ENCODE results near the gene SNAP29.
"Not testable (repeated sequence)": the region's sequence is repeated elsewhere in the genome, so short reads cannot be mapped to it uniquely, and the experiment has no call there.

Gene SNAP29

GRCh38 chr22:20897737-20898136 lies 38.9 kb downstream of the SNAP29 start:
- not testable (repeated sequence) for H3K27me3 ChIP-seq (ENCODE audit: control insufficient read depth, insufficient read depth, low read length); H3K9ac ChIP-seq (ENCODE audit: low read length); H3K9me3 ChIP-seq (ENCODE audit: control insufficient read depth, low read length); H3K4me1 ChIP-seq (ENCODE audit: control insufficient read depth, insufficient read depth, low read length); H3K36me3 ChIP-seq (ENCODE audit: control insufficient read depth, insufficient read depth, low read length); H3K4me3 ChIP-seq (ENCODE audit: low read length)

DNA sequence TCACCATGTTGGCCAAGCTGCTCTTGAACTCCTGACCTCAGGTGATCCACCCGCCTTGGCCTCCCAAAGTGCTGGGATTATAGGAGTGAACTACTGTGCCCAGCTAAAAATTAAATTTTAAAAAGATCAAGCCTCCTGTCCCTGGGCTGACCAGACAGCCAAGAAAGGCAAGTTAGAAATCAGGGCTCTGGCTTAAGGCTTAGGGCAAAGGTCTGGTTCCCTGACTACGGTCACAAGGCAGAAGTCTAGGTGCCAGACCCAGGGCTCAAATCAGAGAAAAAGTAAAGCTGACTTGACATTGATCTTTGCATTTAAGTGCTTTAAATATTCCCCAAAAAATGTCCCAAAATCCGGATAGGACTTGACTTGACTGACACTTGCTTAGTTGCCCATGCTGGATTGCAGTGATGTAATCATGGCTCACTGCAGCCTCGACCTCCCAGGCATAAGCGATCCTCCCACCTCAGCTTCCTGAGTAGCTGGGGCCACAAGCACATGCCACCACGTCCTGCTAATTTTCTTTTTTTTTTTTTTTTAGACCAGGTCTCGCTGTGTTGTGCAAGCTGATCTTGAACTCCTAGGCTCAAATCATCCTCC lies 41.1 kb downstream of the SNAP29 start:
- Histone ChIP-seq H3K4me1 (ENCODE audit: control insufficient read depth, insufficient read depth, low read length) (no peaks in the 10 kb centered on the region), H3K4me3 (ENCODE audit: low read length) (no peak overlapping the region), H3K27me3 (ENCODE audit: control insufficient read depth, insufficient read depth, low read length) (no peaks in the 10 kb centered on the region), H3K36me3 (ENCODE audit: control insufficient read depth, insufficient read depth, low read length) (no peaks in the 10 kb centered on the region), H3K9me3 (ENCODE audit: control insufficient read depth, low read length) (no peaks in the 10 kb centered on the region), H3K9ac (ENCODE audit: low read length) (no peak overlapping the region)

DNA sequence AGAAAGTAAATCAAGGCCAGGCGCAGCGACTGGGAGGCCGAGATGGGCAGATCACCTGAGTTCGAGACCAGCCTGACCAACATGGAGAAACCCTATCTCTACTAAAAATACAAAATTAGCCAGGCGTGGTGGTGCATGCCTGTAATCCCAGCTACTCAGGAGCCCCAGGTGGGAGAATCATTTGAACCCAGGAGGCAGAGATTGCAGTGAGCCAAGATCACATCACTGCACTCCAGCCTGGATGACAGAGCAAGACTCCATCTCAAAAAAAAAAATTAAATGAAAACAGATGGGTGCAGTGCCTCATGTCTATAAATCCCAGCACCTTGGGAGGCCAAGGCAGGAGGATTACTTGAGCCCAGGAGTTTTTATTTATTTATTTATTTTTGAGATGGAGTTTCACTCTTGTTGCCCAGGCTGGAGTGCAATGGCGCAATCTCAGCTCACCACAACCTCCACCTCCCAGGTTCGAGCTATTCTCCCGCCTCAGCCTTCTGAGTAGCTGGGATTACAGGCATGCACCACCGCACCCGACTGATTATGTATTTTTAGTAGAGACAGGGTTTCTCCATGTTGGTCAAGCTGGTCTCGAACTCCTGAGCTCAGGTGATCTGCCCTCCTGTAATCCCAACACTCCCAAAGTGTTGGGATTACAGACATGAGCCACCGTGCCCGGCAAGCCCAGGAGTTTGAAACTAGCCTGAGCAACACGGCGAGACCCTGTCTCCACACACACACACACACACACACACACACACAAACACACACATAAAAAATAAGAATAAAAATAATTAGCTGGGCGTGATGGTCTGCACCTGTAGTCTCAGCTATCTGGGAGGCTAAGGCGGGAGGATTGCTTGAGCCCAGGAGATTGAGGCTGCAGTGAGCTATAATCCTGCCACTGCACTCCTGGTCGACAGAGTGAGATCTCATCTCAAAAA lies 42.6 kb downstream of the SNAP29 start:
- not testable (repeated sequence) for H3K27me3 ChIP-seq (ENCODE audit: control insufficient read depth, insufficient read depth, low read length); H3K4me1 ChIP-seq (ENCODE audit: control insufficient read depth, insufficient read depth, low read length); H3K9ac ChIP-seq (ENCODE audit: low read length); H3K4me3 ChIP-seq (ENCODE audit: low read length); H3K9me3 ChIP-seq (ENCODE audit: control insufficient read depth, low read length); H3K36me3 ChIP-seq (ENCODE audit: control insufficient read depth, insufficient read depth, low read length)

- Histone ChIP-seq H3K27me3 (ENCODE audit: control insufficient read depth, insufficient read depth, low read length) (no peaks in the 10 kb centered on the region), H3K9ac (ENCODE audit: low read length) (no peak overlapping the region), H3K4me3 (ENCODE audit: low read length) (no peak overlapping the region), H3K36me3 (ENCODE audit: control insufficient read depth, insufficient read depth, low read length) (no peaks in the 10 kb centered on the region), H3K4me1 (ENCODE audit: control insufficient read depth, insufficient read depth, low read length) (no peaks in the 10 kb centered on the region), H3K9me3 (ENCODE audit: control insufficient read depth, low read length) (no peaks in the 10 kb centered on the region)
These were observed 44.3 kb downstream of the SNAP29 start for GRCh38 chr22:20903093-20903492.

DNA sequence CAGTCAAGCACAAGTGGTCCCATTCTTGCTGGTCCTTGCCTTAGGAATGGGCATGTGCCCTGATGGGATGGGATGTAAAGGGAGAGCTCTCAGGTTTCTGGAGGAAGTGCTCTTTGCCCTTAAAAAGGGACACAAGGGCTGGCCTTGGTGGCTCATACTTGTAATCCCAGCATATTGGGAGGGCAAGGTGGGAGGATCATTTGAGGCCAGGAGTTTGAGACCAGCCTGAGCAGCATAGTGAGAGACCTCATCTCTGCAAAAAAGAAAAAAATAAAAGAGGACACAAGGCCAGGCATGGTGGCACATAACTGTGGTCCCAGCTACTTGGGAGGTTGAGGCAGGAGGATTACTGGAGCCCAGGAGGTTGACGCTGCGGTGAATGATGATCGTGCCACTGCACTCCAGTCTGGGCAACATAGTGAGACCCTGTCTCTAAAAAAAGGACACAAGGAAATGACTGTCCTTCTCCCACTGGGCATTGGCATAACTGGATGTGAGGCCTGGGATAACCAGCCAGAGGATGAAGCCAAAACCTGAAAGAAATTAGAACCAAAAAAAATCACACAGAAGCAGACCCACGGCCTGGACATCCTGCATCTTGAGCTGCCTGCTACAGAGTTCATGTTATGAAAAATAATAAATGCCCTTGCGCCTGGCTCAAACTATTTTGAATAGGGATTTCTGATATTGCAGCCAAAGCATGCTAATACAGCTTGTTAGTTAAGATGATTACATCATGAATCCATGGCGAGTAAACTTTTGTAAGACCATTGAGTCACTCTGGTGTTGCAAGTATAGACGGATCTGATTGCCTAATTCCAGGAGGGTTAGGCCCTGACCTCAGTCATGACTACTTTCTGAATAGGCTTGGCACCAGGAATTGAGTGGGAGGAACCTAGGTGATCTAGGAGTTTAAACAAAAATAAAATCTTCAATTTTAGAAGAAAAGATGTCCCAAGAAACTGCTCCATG lies 45.5 kb downstream of the SNAP29 start:
- no peaks in the 10 kb centered on the region for H3K27me3 ChIP-seq (ENCODE audit: control insufficient read depth, insufficient read depth, low read length)
- H3K36me3 ChIP-seq (ENCODE audit: control insufficient read depth, insufficient read depth, low read length) = no peaks in the 10 kb centered on the region
- H3K9ac ChIP-seq (ENCODE audit: low read length) = no peak overlapping the region
- H3K9me3 ChIP-seq (ENCODE audit: control insufficient read depth, low read length) = no peaks in the 10 kb centered on the region
- no peak overlapping the region for H3K4me3 ChIP-seq (ENCODE audit: low read length)
- no peaks in the 10 kb centered on the region for H3K4me1 ChIP-seq (ENCODE audit: control insufficient read depth, insufficient read depth, low read length)

DNA sequence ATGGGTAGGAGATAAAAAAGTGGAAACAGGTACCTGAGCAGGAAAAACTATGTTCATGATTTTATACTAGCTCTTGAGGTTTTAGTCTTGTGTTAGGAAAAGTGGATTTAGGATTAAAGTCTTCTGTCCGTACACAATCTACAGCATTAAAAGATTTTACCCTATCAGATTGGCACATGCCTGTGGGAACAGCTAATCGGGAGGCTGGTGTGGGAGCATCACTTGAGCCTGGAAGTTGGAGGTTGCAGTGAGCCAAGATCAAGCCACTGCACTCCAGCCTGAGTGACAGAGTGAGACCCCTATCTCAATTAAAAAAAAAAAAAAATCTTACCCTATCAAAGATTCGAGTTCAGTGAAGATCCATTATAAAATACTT lies 46.2 kb downstream of the SNAP29 start:
- Histone ChIP-seq H3K36me3 (ENCODE audit: control insufficient read depth, insufficient read depth, low read length) (no peaks in the 10 kb centered on the region), H3K9me3 (ENCODE audit: control insufficient read depth, low read length) (no peaks in the 10 kb centered on the region), H3K4me1 (ENCODE audit: control insufficient read depth, insufficient read depth, low read length) (no peaks in the 10 kb centered on the region), H3K9ac (ENCODE audit: low read length) (no peak overlapping the region), H3K27me3 (ENCODE audit: control insufficient read depth, insufficient read depth, low read length) (no peaks in the 10 kb centered on the region), H3K4me3 (ENCODE audit: low read length) (no peak overlapping the region)

GRCh38 chr22:20905415-20906386 lies 46.9 kb downstream of the SNAP29 start:
- Histone ChIP-seq H3K27me3 (ENCODE audit: control insufficient read depth, insufficient read depth, low read length) (no peaks in the 10 kb centered on the region), H3K9ac (ENCODE audit: low read length) (no peak overlapping the region), H3K9me3 (ENCODE audit: control insufficient read depth, low read length) (no peaks in the 10 kb centered on the region), H3K4me1 (ENCODE audit: control insufficient read depth, insufficient read depth, low read length) (no peaks in the 10 kb centered on the region), H3K36me3 (ENCODE audit: control insufficient read depth, insufficient read depth, low read length) (no peaks in the 10 kb centered on the region), H3K4me3 (ENCODE audit: low read length) (no peak overlapping the region)

DNA sequence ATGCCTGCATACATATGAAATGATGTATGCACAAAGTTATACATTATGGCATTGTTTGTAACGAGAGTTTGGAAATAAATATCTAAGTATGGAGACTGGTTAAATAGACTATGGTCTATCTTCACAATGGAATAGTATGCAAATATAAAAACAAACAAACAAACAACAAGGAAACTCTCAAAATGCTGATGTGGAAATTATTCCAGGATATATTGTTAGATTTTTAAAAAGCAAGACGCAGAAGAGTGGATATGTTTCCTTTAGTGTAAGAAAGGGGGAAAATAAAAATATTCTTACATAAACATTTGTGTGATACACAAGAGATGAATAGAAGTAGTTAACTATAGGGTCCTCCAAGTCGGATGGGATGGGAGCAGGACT lies 47.6 kb downstream of the SNAP29 start:
- no peak overlapping the region for H3K4me3 ChIP-seq (ENCODE audit: low read length)
- no peaks in the 10 kb centered on the region for H3K4me1 ChIP-seq (ENCODE audit: control insufficient read depth, insufficient read depth, low read length)
- H3K36me3 ChIP-seq (ENCODE audit: control insufficient read depth, insufficient read depth, low read length) = no peaks in the 10 kb centered on the region
- H3K27me3 ChIP-seq (ENCODE audit: control insufficient read depth, insufficient read depth, low read length) = no peaks in the 10 kb centered on the region
- no peaks in the 10 kb centered on the region for H3K9me3 ChIP-seq (ENCODE audit: control insufficient read depth, low read length)
- H3K9ac ChIP-seq (ENCODE audit: low read length) = no peak overlapping the region

DNA sequence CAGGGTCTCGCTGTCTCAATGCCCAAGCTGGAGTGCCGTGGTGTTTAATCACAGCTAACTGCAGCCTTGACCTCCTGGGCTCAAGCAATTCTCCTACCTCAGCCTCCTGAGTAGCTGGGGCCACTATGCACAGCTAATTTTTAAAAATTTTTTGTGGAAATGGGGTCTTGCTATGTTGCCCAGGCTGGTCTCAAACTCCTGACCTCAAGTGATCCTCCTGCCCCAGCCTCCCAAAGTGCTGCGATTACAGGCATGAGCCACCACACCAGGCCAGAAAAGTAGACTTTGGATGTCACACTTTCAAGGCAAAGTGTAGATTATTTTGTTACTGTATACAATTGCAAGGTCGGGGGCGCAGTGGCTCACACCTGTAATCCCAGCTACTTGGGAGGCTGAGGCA lies 49.9 kb downstream of the SNAP29 start:
- not testable (repeated sequence) for H3K9me3 ChIP-seq (ENCODE audit: control insufficient read depth, low read length); H3K36me3 ChIP-seq (ENCODE audit: control insufficient read depth, insufficient read depth, low read length); H3K27me3 ChIP-seq (ENCODE audit: control insufficient read depth, insufficient read depth, low read length); H3K9ac ChIP-seq (ENCODE audit: low read length); H3K4me3 ChIP-seq (ENCODE audit: low read length); H3K4me1 ChIP-seq (ENCODE audit: control insufficient read depth, insufficient read depth, low read length)

- H3K4me1 ChIP-seq (ENCODE audit: control insufficient read depth, insufficient read depth, low read length) = no peaks in the 10 kb centered on the region
These were observed 50.9 kb downstream of the SNAP29 start for GRCh38 chr22:20909543-20910303.

DNA sequence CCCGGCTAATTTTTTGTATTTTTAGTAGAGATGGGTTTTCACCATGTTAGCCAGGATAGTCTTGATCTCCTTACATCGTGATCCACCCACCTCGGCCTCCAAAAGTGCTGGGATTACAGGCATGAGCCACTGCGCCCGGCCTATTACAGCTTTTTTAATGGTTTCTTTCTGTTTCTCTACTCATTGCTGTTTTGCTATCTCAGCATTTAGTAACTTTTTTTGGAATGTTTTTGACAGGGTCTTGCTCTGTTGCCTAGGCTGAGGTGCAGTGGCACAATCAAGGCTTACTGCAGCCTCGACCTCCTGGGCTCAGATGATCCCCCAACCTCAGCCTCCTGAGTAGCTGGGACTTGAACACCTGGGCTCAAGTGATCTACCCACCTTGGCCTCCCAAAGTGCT lies 53.7 kb downstream of the SNAP29 start:
- Histone ChIP-seq H3K9ac (ENCODE audit: low read length) (no peak overlapping the region), H3K27me3 (ENCODE audit: control insufficient read depth, insufficient read depth, low read length) (no peaks in the 10 kb centered on the region), H3K36me3 (ENCODE audit: control insufficient read depth, insufficient read depth, low read length) (no peaks in the 10 kb centered on the region), H3K4me3 (ENCODE audit: low read length) (no peak overlapping the region), H3K9me3 (ENCODE audit: control insufficient read depth, low read length) (no peaks in the 10 kb centered on the region), H3K4me1 (ENCODE audit: control insufficient read depth, insufficient read depth, low read length) (no peaks in the 10 kb centered on the region)

More at GRCh38 chr22:20909543-20910303, 50.9 kb downstream of the SNAP29 start:
- Histone ChIP-seq H3K27me3 (ENCODE audit: control insufficient read depth, insufficient read depth, low read length) (no peaks in the 10 kb centered on the region), H3K36me3 (ENCODE audit: control insufficient read depth, insufficient read depth, low read length) (no peaks in the 10 kb centered on the region), H3K4me3 (ENCODE audit: low read length) (no peak overlapping the region), H3K9me3 (ENCODE audit: control insufficient read depth, low read length) (no peaks in the 10 kb centered on the region), H3K9ac (ENCODE audit: low read length) (no peak overlapping the region)

Measured in mucosa of stomach (tissue), 1 donor.